ENCODE measurements around the gene HSPB7. TPM values are rescaled to one million over a fixed set of nuclear protein-coding genes. Genes with fewer than 3 reads are reported as not detected.

Gene HSPB7
- total and polyA plus RNA-seq, 2 of the 8 experiments (the other 6 are each of a cell fraction or from before 2014, with no cell fraction given): not detected

DNA sequence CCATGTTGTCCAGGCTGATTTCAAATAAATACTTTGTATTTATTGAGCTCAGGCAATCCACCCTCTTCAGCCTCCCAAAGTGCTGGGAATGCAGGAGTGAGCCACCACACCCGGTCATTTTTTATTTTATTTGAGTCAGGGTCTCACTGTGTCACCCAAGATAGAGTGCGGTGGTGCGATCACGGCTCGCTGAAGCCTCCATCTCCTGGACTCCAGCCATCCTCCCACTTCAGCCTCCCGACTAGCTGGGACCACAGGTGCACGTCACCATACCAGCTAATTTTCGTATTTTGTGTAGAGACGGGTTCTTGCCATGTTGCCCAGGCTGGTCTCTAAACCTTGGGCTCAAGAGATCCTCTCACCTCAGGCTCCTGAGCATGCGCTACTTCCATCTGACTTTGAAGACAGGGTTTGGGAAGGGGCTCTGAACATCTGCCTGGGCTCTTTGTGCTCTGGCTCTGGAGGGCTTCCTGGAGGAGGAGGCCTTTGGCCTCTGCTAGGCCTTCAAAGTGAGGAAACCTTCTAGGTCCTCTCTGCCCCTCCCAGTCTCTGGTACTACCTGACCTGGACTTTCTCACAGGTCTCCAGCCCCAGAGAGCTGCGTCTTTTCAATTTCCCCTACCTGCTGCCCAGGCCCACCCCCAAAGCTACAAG, 5.8 kb downstream of the HSPB7 start (continued):
- TF ChIP-seq TCF12 (IDR thresholded peaks at IDR 0.05; ENCODE audit: low read depth, low read length) (no peak), HDAC2 (IDR thresholded peaks at IDR 0.05; ENCODE audit: borderline replicate concordance in 1 of 2, low read depth in 2 of 2, low read length in 2 of 2) (no peak), SP4 (IDR thresholded peaks at IDR 0.05; ENCODE audit: low read length) (no peak), CTBP2 (IDR thresholded peaks at IDR 0.05; ENCODE audit: borderline replicate concordance, insufficient read depth, insufficient read length, low read length) (no peak), CBX5 (IDR thresholded peaks at IDR 0.05; ENCODE audit: low read depth, low read length) (no peak), ATF3 (IDR thresholded peaks at IDR 0.05; ENCODE audit: insufficient read depth, low read depth, low read length) (no peak), CBX8 (IDR thresholded peaks at IDR 0.05; ENCODE audit: borderline replicate concordance, low read depth, low read length) (no peak), BRCA1 (IDR thresholded peaks at IDR 0.05; ENCODE audit: low read depth, low read length) (no peak)
- TF ChIP-seq, protein P1, sequence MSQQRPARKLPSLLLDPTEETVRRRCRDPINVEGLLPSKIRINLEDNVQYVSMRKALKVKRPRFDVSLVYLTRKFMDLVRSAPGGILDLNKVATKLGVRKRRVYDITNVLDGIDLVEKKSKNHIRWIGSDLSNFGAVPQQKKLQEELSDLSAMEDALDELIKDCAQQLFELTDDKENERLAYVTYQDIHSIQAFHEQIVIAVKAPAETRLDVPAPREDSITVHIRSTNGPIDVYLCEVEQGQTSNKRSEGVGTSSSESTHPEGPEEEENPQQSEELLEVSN (IDR thresholded peaks at IDR 0.05): no peak
- TF ChIP-seq, protein P2, sequence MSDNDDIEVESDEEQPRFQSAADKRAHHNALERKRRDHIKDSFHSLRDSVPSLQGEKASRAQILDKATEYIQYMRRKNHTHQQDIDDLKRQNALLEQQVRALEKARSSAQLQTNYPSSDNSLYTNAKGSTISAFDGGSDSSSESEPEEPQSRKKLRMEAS (IDR thresholded peaks at IDR 0.05): no peak
